Smooth muscle cell (in vitro differentiated cells): Measurements from ENCODE around the gene PAFAH1B1. TPM values are rescaled to one million over a fixed set of nuclear protein-coding genes. Genes with fewer than 3 reads are reported as not detected.

Experiments
- DNase-seq: peaks from one replicate; lab custom pipeline; 2025; ENCODE audit not compliant: unreplicated experiment; lab: John Stamatoyannopoulos, UW
- H2AFZ ChIP-seq: fragments of 200-600 bp; sonication (generic); 2 replicates; pipeline ENCODE4 v1.6.0; 2016; ENCODE audit warnings: antibody characterized with exemption, low read depth, mild to moderate bottlenecking
- H3F3A ChIP-seq: fragments of 200-600 bp; sonication (generic); 2 replicates; pipeline ENCODE4 v1.6.0; 2017; ENCODE audit warnings: antibody characterized with exemption, low read depth
- H3K27ac ChIP-seq: fragments of 200-600 bp; sonication (generic); 2 replicates; pipeline ENCODE4 v1.5.1; 2016; ENCODE audit warnings: low read depth, mild to moderate bottlenecking
- H3K27me3 ChIP-seq: fragments of 200-600 bp; sonication (generic); 2 replicates; pipeline ENCODE4 v1.6.1; 2016; ENCODE audit warnings: low read depth, mild to moderate bottlenecking
- H3K36me3 ChIP-seq: fragments of 200-600 bp; sonication (generic); 2 replicates; pipeline ENCODE4 v1.5.1; 2016; ENCODE audit warnings: low read depth
- H3K4me1 ChIP-seq: fragments of 200-600 bp; sonication (generic); 2 replicates; pipeline ENCODE4 v1.5.1; 2016; ENCODE audit warnings: low read depth
- H3K4me2 ChIP-seq: fragments of 200-600 bp; sonication (generic); 2 replicates; pipeline ENCODE4 v1.6.0; 2016; ENCODE audit warnings: mild to moderate bottlenecking
- H3K4me3 ChIP-seq: fragments of 200-600 bp; sonication (generic); 2 replicates; pipeline ENCODE4 v1.5.1; 2016; ENCODE audit warnings: mild to moderate bottlenecking
- H3K79me2 ChIP-seq: fragments of 200-600 bp; sonication (generic); 2 replicates; pipeline ENCODE4 v1.6.0; 2016; ENCODE audit warnings: low read depth, mild to moderate bottlenecking
- H3K9ac ChIP-seq: fragments of 200-600 bp; sonication (generic); 2 replicates; pipeline ENCODE4 v1.6.0; 2016; ENCODE audit warnings: low read depth
- H3K9me3 ChIP-seq: fragments of 200-600 bp; sonication (generic); replicated peaks from 2 replicates; pipeline ENCODE4 v1.5.1; 2016; ENCODE audit warnings: low read depth
- H4K20me1 ChIP-seq: fragments of 200-600 bp; sonication (generic); 2 replicates; pipeline ENCODE4 v1.6.0; 2016; ENCODE audit warnings: low read depth
- CTCF ChIP-seq: fragments of 200-600 bp; sonication (generic); IDR thresholded peaks from 2 replicates; pipeline ENCODE4 v1.5.1; 2017; ENCODE audit warnings: borderline replicate concordance, mild to moderate bottlenecking, antibody characterized with exemption; ENCODE audit not compliant: insufficient read depth, poor library complexity, severe bottlenecking
- WGBS: methylation state at CpG from one replicate; pipeline ENCODE4 v1.1.7; 2016; ENCODE audit warnings: low lambda C conversion rate; 5-methylcytosine and 5-hydroxymethylcytosine counted together
- polyA plus RNA-seq: library from polyadenylated mRNA; unstranded; fragments of >200 nt; fragmentation: Nextera tagmentation; extraction: Ambion mirVana; gene quantifications from 2 replicates; pipeline ENCODE4 v1.2.1, GENCODE V29; 2016
- total RNA-seq: library from RNA; depleted of rRNA; stranded (reverse); fragments of >200 nt; gene quantifications from 2 replicates; pipeline ENCODE4 v1.2.3, GENCODE V29; 2014

PAFAH1B1 gene
- total and polyA plus RNA-seq, 2 experiments from 2014 or later, result 105 to 127 TPM

- no peaks in the 10 kb centered on the region for H3F3A ChIP-seq
- no peaks in the 10 kb centered on the region for H3K4me1 ChIP-seq
- no peak overlapping the region for H2AFZ ChIP-seq
- no peak overlapping the region for H3K4me2 ChIP-seq
- H3K9ac ChIP-seq, result no peak overlapping the region
- WGBS, result 98% methylated on average over 20 of the region's 20 CpGs
- H3K27me3 ChIP-seq, result no peaks in the 10 kb centered on the region
- no peaks in the 10 kb centered on the region for H3K9me3 ChIP-seq
- DNase-seq, result no peak
- H3K36me3 ChIP-seq, result peaks cover 5% of the 10 kb centered on the region
- no peaks in the 10 kb centered on the region for H3K79me2 ChIP-seq
- no peak overlapping the region for H3K27ac ChIP-seq
- TF ChIP-seq CTCF, result no peak
- H4K20me1 ChIP-seq, result peaks cover 8% of the 10 kb centered on the region
- no peak overlapping the region for H3K4me3 ChIP-seq
Observed at GRCh38 chr17:2700030-2700490, 106.6 kb downstream of the PAFAH1B1 start.

- no peaks in the 10 kb centered on the region for H3F3A ChIP-seq
- 98% methylated on average over 27 of the region's 27 CpGs for WGBS
- H3K4me2 ChIP-seq, result no peak overlapping the region
- H3K9ac ChIP-seq, result no peak overlapping the region
- H3K36me3 ChIP-seq, result peaks cover 5% of the 10 kb centered on the region
- H2AFZ ChIP-seq, result no peak overlapping the region
- TF ChIP-seq CTCF, result no peak
- no peaks in the 10 kb centered on the region for H3K79me2 ChIP-seq
- no peaks in the 10 kb centered on the region for H3K9me3 ChIP-seq
- no peak for DNase-seq
- H4K20me1 ChIP-seq, result peaks cover 14% of the 10 kb centered on the region
- no peak overlapping the region for H3K27ac ChIP-seq
- no peak overlapping the region for H3K4me3 ChIP-seq
- H3K4me1 ChIP-seq, result no peaks in the 10 kb centered on the region
- H3K27me3 ChIP-seq, result no peaks in the 10 kb centered on the region
Observed at GRCh38 chr17:2700491-2701141, 107.2 kb downstream of the PAFAH1B1 start.

GRCh38 chr17:2701161-2701995 lies 107.9 kb downstream of the PAFAH1B1 start:
- no peak for DNase-seq
- Histone ChIP-seq H3K4me1 (no peaks in the 10 kb centered on the region), H3K9me3 (no peaks in the 10 kb centered on the region), H3K36me3 (peaks cover 5% of the 10 kb centered on the region), H4K20me1 (peaks cover 22% of the 10 kb centered on the region), H3K9ac (no peak overlapping the region), H3K79me2 (peaks cover 7% of the 10 kb centered on the region), H3K27ac (no peak overlapping the region), H3K4me3 (no peak overlapping the region), H3K27me3 (no peaks in the 10 kb centered on the region), H3K4me2 (no peak overlapping the region), H2AFZ (no peak overlapping the region), H3F3A (no peaks in the 10 kb centered on the region)
- no peak for TF ChIP-seq CTCF
- WGBS, result 98% methylated on average over 34 of the region's 41 CpGs
